GM12892 (cell line): ENCODE data around the gene ADSS1.

ENCODE experiments used
- POLR2A ChIP-seq: IDR thresholded peaks from 2 replicates; pipeline ENCODE4 v1.6.1; 2011; ENCODE audit warnings: low read depth, low read length, control low read depth
- TAF1 ChIP-seq: IDR thresholded peaks from 2 replicates; pipeline ENCODE4 v1.6.1; 2011; ENCODE audit warnings: low read depth, mild to moderate bottlenecking, control low read depth, low read length, borderline replicate concordance

- TF ChIP-seq POLR2A = peak; percentile 60; the same call in 1 of the 2 replicates
- TF ChIP-seq TAF1 = no peak
Measured at GRCh38 chr14:104752423-104752734, 28.4 kb downstream of the ADSS1 start.
